GM23338 (cell line): ENCODE data around the gene SCCPDH. TPM values are rescaled to one million over a fixed set of nuclear protein-coding genes. Genes with fewer than 3 reads are reported as not detected.
"Not testable (repeated sequence)": the region's sequence is repeated elsewhere in the genome, so short reads cannot be mapped to it uniquely, and the experiment has no call there.

ENCODE experiments used
- ATAC-seq: fragments of 200-7000 bp; cut with Tn5 transposase; 3 replicates; pipeline ENCODE4 v1.9.1; 2020
- DNase-seq: peaks from one replicate; pipeline ENCODE4 v3.0.0-alpha.2; 2015; ENCODE audit warnings: low spot score
- H2AFZ ChIP-seq: fragments of 200-600 bp; sonication (generic); 2 replicates; pipeline ENCODE4 v1.8.0; 2016; ENCODE audit warnings: antibody characterized with exemption, mild to moderate bottlenecking, moderate library complexity
- H3F3A ChIP-seq: fragments of 200-600 bp; sonication (generic); replicated peaks from 2 replicates; pipeline ENCODE4 v1.8.0; 2017; ENCODE audit warnings: antibody characterized with exemption, mixed run types, low read depth
- H3K27ac ChIP-seq: fragments of 200-600 bp; sonication (generic); 2 replicates; pipeline ENCODE4 v1.6.1; 2016; ENCODE audit warnings: low read depth
- H3K27me3 ChIP-seq: fragments of 200-600 bp; sonication (generic); 2 replicates; pipeline ENCODE4 v1.8.0; 2016; ENCODE audit warnings: mild to moderate bottlenecking, mixed run types, moderate library complexity; ENCODE audit not compliant: insufficient read depth
- H3K36me3 ChIP-seq: fragments of 200-600 bp; sonication (generic); 2 replicates; pipeline ENCODE4 v1.8.0; 2016; ENCODE audit warnings: mild to moderate bottlenecking; ENCODE audit not compliant: insufficient read depth
- H3K4me1 ChIP-seq: fragments of 200-600 bp; sonication (generic); 2 replicates; pipeline ENCODE4 v1.8.0; 2016; ENCODE audit warnings: mild to moderate bottlenecking, moderate library complexity; ENCODE audit not compliant: insufficient read depth
- H3K4me2 ChIP-seq: fragments of 200-600 bp; sonication (generic); 2 replicates; pipeline ENCODE4 v1.7.1; 2017; ENCODE audit warnings: mixed run types
- H3K4me3 ChIP-seq: fragments of 200-600 bp; sonication (generic); 2 replicates; pipeline ENCODE4 v1.6.1; 2016; ENCODE audit warnings: mixed run types
- H3K79me2 ChIP-seq: fragments of 200-600 bp; sonication (generic); replicated peaks from 2 replicates; pipeline ENCODE4 v1.8.0; 2017; ENCODE audit warnings: mild to moderate bottlenecking; ENCODE audit not compliant: insufficient read depth
- H3K9me2 ChIP-seq: fragments of 200-600 bp; sonication (generic); 2 replicates; pipeline ENCODE4 v1.8.0; 2017; ENCODE audit not compliant: insufficient read depth
- H4K20me1 ChIP-seq: fragments of 200-600 bp; sonication (generic); replicated peaks from 2 replicates; pipeline ENCODE4 v1.8.0; 2017; ENCODE audit warnings: mild to moderate bottlenecking; ENCODE audit not compliant: insufficient read depth
- H3K27ac Mint-ChIP-seq: 2 replicates; pipeline ENCODE4 v1.8.0; 2020; ENCODE audit warnings: inconsistent platforms, mild to moderate bottlenecking, moderate library complexity, mixed read lengths
- H3K27me3 Mint-ChIP-seq: 3 replicates; pipeline ENCODE4 v1.8.0; 2022; ENCODE audit warnings: low read depth, mild to moderate bottlenecking, moderate library complexity, mixed read lengths, inconsistent platforms; ENCODE audit not compliant: insufficient read depth, poor library complexity
- H3K36me3 Mint-ChIP-seq: 3 replicates; pipeline ENCODE4 v1.8.0; 2021; ENCODE audit warnings: low read depth, mild to moderate bottlenecking, inconsistent platforms, moderate library complexity, mixed read lengths
- H3K4me1 Mint-ChIP-seq: 3 replicates; pipeline ENCODE4 v1.8.0; 2020; ENCODE audit warnings: mild to moderate bottlenecking, inconsistent platforms, mixed read lengths
- H3K4me3 Mint-ChIP-seq: 3 replicates; pipeline ENCODE4 v1.8.0; 2021; ENCODE audit warnings: moderate library complexity, mild to moderate bottlenecking, inconsistent platforms, mixed read lengths
- H3K9me3 Mint-ChIP-seq: 3 replicates; pipeline ENCODE4 v1.8.0; 2020; ENCODE audit warnings: moderate library complexity, mild to moderate bottlenecking, inconsistent platforms, mixed read lengths
- POLR2AphosphoS5 ChIP-seq: IDR thresholded peaks from 2 replicates; pipeline ENCODE4 v1.6.1; 2016; ENCODE audit warnings: antibody characterized with exemption, low read depth
- REST ChIP-seq: IDR thresholded peaks from one replicate; pipeline ENCODE4 v1.6.1; 2018; ENCODE audit warnings: antibody characterized with exemption; ENCODE audit not compliant: unreplicated experiment
- STAT1 ChIP-seq: IDR thresholded peaks from one replicate; pipeline ENCODE4 v1.6.1; 2016; ENCODE audit warnings: antibody characterized with exemption; ENCODE audit not compliant: unreplicated experiment
- ZNF331 ChIP-seq: fragments of 250-450 bp; sonication (Bioruptor Pico); IDR thresholded peaks from 2 replicates; pipeline ENCODE4 v1.5.0; 2020; ENCODE audit warnings: low read depth, mild to moderate bottlenecking, moderate library complexity
- ZNF462 ChIP-seq: fragments of 250-450 bp; sonication (Bioruptor Pico); IDR thresholded peaks from 2 replicates; pipeline ENCODE4 v1.5.0; 2020; ENCODE audit warnings: mild to moderate bottlenecking, moderate library complexity
- polyA plus RNA-seq: library from polyadenylated mRNA; unstranded; fragments of >200 nt; fragmentation: Nextera tagmentation; extraction: Ambion mirVana; gene quantifications from 2 replicates; pipeline ENCODE4 v1.2.1, GENCODE V29; 2016
- total RNA-seq: library from RNA; depleted of rRNA; stranded (reverse); fragments of >200 nt; shearing (Covaris generic); gene quantifications from 2 replicates; pipeline ENCODE4 v1.2.3, GENCODE V29; 2014

SCCPDH gene
- total and polyA plus RNA-seq, 2 experiments from 2014 or later = 14.4 to 18.8 TPM

- TF ChIP-seq REST (no peak), ZNF462 (CRISPR knock-in tag) (no peak), POLR2AphosphoS5 (no peak), STAT1 (no peak), ZNF331 (CRISPR knock-in tag) (no peak)
Observed at GRCh38 chr1:246691622-246692495, 32.4 kb upstream of the SCCPDH start (continued).

- H2AFZ ChIP-seq, H3K27ac Mint-ChIP-seq: not testable (repeated sequence)
- peaks cover 22% of the 10 kb centered on the region for H3K36me3 Mint-ChIP-seq
Observed at GRCh38 chr1:246694213-246694895, 29.9 kb upstream of the SCCPDH start.

More at GRCh38 chr1:246694213-246694895, 29.9 kb upstream of the SCCPDH start:
- H3K79me2 ChIP-seq, H3K27ac ChIP-seq, H3K36me3 ChIP-seq, H3K4me3 Mint-ChIP-seq, H3K4me2 ChIP-seq, H3F3A ChIP-seq, H3K4me1 Mint-ChIP-seq, H3K4me3 ChIP-seq, H3K4me1 ChIP-seq, H3K27me3 ChIP-seq, H4K20me1 ChIP-seq, H3K9me2 ChIP-seq, ATAC-seq: not testable (repeated sequence)
- peaks cover 50% of the 10 kb centered on the region for H3K9me3 Mint-ChIP-seq
- peak; percentile 17 for DNase-seq
- peaks cover 24% of the 10 kb centered on the region for H3K27me3 Mint-ChIP-seq
